HepG2 (cell line): Measurements from ENCODE around the gene CTAGE6.
"Not testable (repeated sequence)": the region's sequence is repeated elsewhere in the genome, so short reads cannot be mapped to it uniquely, and the experiment has no call there.

Source experiments
- GZF1 ChIP-seq: sonication (generic); formaldehyde crosslinking; IDR thresholded peaks from 2 replicates; pipeline ENCODE4 v1.5.1; 2020; ENCODE audit warnings: mild to moderate bottlenecking, missing genetic modification reagents
- MXI1 ChIP-seq: IDR thresholded peaks from 3 replicates; pipeline ENCODE4 v1.6.1; 2012; ENCODE audit warnings: low read depth, low read length, inconsistent platforms, borderline replicate concordance

DNA sequence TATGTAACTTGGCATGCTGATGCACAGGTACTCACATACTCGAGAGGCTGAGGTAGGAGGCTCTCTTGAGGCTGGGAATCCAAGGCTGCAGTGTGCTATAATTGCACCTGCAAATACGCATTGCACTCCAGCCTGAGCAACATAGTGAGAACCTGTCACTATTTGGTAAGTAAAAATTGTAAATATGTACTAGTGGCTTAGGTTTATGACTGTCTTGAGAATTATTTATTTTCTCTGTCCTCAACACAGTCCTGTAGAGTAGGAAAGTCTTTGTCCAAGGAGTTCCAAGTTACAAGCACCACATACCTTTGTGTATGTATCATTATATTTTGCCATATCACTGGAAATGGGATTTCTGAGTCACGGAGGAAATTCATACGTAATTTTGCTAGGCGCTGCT lies 45.1 kb downstream of the CTAGE6 start:
- not testable (repeated sequence) for TF ChIP-seq MXI1, GZF1
